Body of pancreas (tissue), 4 donors: ENCODE data around the gene MAPK14. TPM values are rescaled to one million over a fixed set of nuclear protein-coding genes. Genes with fewer than 3 reads are reported as not detected.

ENCODE experiments used
- ATAC-seq: fragments of 150-250 bp; one replicate; pipeline ENCODE4 v1.9.1; 2016
- DNase-seq, 4 donors: peaks; one replicate each; pipeline ENCODE4 v3.0.0-alpha.2; 2019
- H3K27ac ChIP-seq, 4 donors: fragments of 200-600 bp; sonication (generic); 1 replicate in 3 of 4; 2 replicates in 1 of 4; pipeline versions ENCODE4 v1.5.1 to v1.6.1; 2016 to 2019; ENCODE audit warnings: mild to moderate bottlenecking in 1 of 4, mixed read lengths in 1 of 4, moderate library complexity in 1 of 4
- H3K27me3 ChIP-seq, 2 donors: fragments of 200-600 bp; sonication (generic); one replicate each; pipeline ENCODE4 v1.6.0; 2016; ENCODE audit warnings: mild to moderate bottlenecking in 1 of 2
- H3K36me3 ChIP-seq, 2 donors: fragments of 200-600 bp; sonication (generic); replicated peaks in 1 of 2; 2 replicates each; pipeline ENCODE4 v1.5.1; 2016; ENCODE audit warnings: low read depth in 2 of 2; ENCODE audit not compliant: insufficient read depth in 1 of 2
- H3K4me1 ChIP-seq: fragments of 200-600 bp; sonication (generic); one replicate; pipeline ENCODE4 v1.6.0; 2016
- H3K4me3 ChIP-seq, 2 donors: fragments of 200-600 bp; sonication (generic); 1 replicate in 1 of 2; 2 replicates in 1 of 2; pipeline ENCODE4 v1.5.1; 2016 to 2019
- H3K9me3 ChIP-seq, 3 donors: fragments of 200-600 bp; sonication (generic); 1 replicate in 2 of 3; 2 replicates in 1 of 3; pipeline ENCODE4 v1.5.1; 2016
- CTCF ChIP-seq, 7 experiments: fragments of 450-650 bp in 4 of 7; fragments of 200-600 bp in 3 of 7; sonication (generic) in 3 of 7; IDR thresholded peaks; one replicate each; pipeline ENCODE4 v1.5.1; 2016 to 2019; ENCODE audit warnings: antibody characterized with exemption in 7 of 7
- POLR2A ChIP-seq, 3 donors: fragments of 450-650 bp; IDR thresholded peaks; one replicate each; pipeline ENCODE4 v1.6.1; 2016; ENCODE audit warnings: antibody characterized with exemption in 3 of 3, mild to moderate bottlenecking in 2 of 3
- WGBS, 2 donors: methylation state at CpG; one replicate each; pipeline ENCODE4 v1.1.5; 2017; 5-methylcytosine and 5-hydroxymethylcytosine counted together
- intact Hi-C: fragments of 100-400 bp; cut with DNase I; formaldehyde crosslinking; loops from one replicate; pipeline ENCODE4 v1.15.1; 2023
- total RNA-seq, 2 donors: library from RNA; depleted of rRNA; stranded (reverse); fragments of >200 nt; gene quantifications; one replicate each; pipeline ENCODE4 v1.1.0, GENCODE V29; 2016

The MAPK14 gene
- total RNA-seq, 2 donors from 2014 or later = 30.3 to 33.7 TPM

DNA sequence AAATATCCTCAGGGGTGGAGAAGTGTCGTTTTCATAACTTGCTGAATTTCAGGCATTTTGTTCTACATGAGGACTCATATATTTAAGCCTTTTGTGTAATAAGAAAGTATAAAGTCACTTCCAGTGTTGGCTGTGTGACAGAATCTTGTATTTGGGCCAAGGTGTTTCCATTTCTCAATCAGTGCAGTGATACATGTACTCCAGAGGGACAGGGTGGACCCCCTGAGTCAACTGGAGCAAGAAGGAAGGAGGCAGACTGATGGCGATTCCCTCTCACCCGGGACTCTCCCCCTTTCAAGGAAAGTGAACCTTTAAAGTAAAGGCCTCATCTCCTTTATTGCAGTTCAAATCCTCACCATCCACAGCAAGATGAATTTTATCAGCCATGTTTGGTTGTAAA is 82.4 kb downstream of the MAPK14 start:
- WGBS, 2 donors = 84 to 91% methylated on average over 3 of the region's 3 CpGs
- Histone ChIP-seq H3K4me1 (no peaks in the 10 kb centered on the region), H3K36me3 (peaks cover 5 to 15% of the 10 kb centered on the region in 2 donors), H3K4me3 (no peak overlapping the region), H3K27me3 (no peaks in the 10 kb centered on the region), H3K27ac (no peak overlapping the region), H3K9me3 (no peaks in the 10 kb centered on the region)
- TF ChIP-seq POLR2A (IDR thresholded peaks at IDR 0.05) (no peak), CTCF (IDR thresholded peaks at IDR 0.05) (no peak)
- DNase-seq (no peak), ATAC-seq (no peak)
- intact Hi-C loops = no loop called here

DNA sequence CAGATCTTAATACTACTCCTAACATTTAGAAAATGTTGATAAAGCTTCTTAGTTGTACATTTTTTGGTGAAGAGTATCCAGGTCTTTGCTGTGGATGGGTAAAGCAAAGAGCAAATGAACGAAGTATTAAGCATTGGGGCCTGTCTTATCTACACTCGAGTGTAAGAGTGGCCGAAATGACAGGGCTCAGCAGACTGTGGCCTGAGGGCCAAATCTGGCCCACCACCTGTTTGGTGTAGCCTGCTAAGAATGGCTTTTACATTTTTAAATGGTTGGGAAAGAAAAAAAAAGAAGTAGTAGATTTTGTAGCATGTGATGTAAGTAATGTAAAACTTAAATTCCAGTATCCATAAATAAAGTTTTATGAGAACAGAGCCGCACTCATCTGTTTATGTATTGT is 83.3 kb downstream of the MAPK14 start:
- intact Hi-C loops = no loop called here

DNA sequence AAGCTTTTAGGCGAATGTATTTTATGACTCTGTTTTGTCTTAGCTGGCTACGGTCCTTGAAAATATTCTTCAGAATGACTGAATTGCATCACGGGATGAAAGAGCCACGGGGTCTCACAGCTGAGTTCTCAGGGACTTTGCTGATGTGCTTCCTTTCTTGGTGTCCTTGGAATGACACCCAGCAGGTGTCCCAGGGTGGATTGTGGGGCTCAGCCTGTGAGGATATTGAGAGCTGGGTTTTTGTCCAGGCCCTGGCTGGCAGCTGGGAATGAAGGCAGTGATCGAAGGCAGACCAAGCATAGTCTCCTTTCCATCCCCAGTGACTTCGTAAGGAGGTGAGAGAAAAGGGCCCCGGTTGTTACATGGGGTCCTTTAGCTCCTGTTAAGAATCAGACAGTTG is 83.9 kb downstream of the MAPK14 start:
- DNase-seq (no peak), ATAC-seq (no peak)
- Histone ChIP-seq H3K36me3 (peaks cover 5 to 13% of the 10 kb centered on the region in 2 donors), H3K27me3 (no peaks in the 10 kb centered on the region), H3K4me1 (no peaks in the 10 kb centered on the region), H3K4me3 (no peak overlapping the region), H3K9me3 (no peaks in the 10 kb centered on the region), H3K27ac (no peak overlapping the region)
- intact Hi-C loops = no loop called here
- TF ChIP-seq POLR2A (IDR thresholded peaks at IDR 0.05) (no peak), CTCF (IDR thresholded peaks at IDR 0.05) (no peak)
- WGBS, 2 donors = 95 to 96% methylated on average over 6 to 7 of the region's 7 CpGs

More for the DNA sequence above, 83.3 kb downstream of the MAPK14 start:
- Histone ChIP-seq H3K27ac (no peak overlapping the region), H3K9me3 (no peaks in the 10 kb centered on the region), H3K36me3 (peaks cover 5 to 13% of the 10 kb centered on the region in 2 donors), H3K4me3 (no peak overlapping the region), H3K27me3 (no peaks in the 10 kb centered on the region), H3K4me1 (no peaks in the 10 kb centered on the region)
- DNase-seq (no peak), ATAC-seq (no peak)
- WGBS, 2 donors = 90 to 94% methylated on average over 4 of the region's 4 CpGs
- no peak for TF ChIP-seq CTCF (IDR thresholded peaks at IDR 0.05)
- no peak for TF ChIP-seq POLR2A (IDR thresholded peaks at IDR 0.05)

DNA sequence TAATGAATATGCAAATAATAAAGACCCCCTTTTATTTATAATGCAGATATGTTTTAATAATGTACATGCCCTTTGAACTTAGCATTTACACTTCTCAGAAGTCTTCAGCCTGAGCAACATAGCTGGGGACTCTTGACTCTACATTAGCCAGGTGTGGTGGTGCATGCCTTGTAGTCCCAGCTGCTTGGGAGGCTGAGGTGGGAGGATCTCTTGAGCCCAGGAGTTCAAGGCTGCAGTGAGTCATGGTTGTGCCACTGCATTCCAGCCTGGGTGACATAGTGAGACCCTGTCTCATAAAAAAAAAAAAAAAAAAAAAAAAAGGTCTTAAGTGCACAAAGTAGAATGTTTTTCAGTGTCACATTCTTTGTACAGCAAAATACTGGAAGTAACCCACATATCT is 85.4 kb downstream of the MAPK14 start:
- TF ChIP-seq CTCF (IDR thresholded peaks at IDR 0.05) = no peak
- no peak for TF ChIP-seq POLR2A (IDR thresholded peaks at IDR 0.05)
- intact Hi-C loops = no loop called here
- Histone ChIP-seq H3K4me1 (no peaks in the 10 kb centered on the region), H3K27me3 (no peaks in the 10 kb centered on the region), H3K4me3 (no peak overlapping the region), H3K27ac (no peak overlapping the region), H3K9me3 (no peaks in the 10 kb centered on the region), H3K36me3 (peaks cover 5 to 8% of the 10 kb centered on the region in 2 donors)
- DNase-seq = no peak
- no peak for ATAC-seq

DNA sequence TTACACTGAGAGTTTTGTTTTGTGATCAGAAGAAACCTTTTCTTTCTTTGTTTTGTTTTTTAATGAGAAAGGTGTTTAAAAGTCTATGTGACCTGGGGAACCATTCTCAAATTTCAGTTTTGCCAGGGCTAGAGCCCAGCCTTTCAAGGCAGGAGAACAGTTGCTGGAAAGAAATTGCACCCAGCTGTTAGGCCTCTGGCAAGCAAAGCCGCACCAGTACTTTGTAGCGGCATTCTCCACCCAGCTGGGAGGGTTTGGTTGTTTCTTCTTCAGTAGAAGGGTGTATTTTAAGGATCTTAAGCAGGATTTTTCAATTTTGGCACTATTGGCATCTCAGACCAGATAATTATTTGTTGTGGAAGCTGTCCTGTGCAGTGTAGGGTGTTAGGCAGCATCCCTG is 86.1 kb downstream of the MAPK14 start:
- DNase-seq (no peak), ATAC-seq (no peak)
- H3K9me3 ChIP-seq = no peaks in the 10 kb centered on the region
- intact Hi-C loops = no loop called here
- H3K4me1 ChIP-seq = no peaks in the 10 kb centered on the region
- no peaks in the 10 kb centered on the region for H3K27me3 ChIP-seq
- H3K4me3 ChIP-seq = no peak overlapping the region
- H3K27ac ChIP-seq = no peak overlapping the region
- 85 to 91% methylated on average over 2 of the region's 2 CpGs for WGBS, 2 donors
- peaks cover 4 to 5% of the 10 kb centered on the region in 2 donors for H3K36me3 ChIP-seq
- no peak for TF ChIP-seq CTCF (IDR thresholded peaks at IDR 0.05)
- no peak for TF ChIP-seq POLR2A (IDR thresholded peaks at IDR 0.05)
